SK-N-SH treated with all-trans-retinoic acid at 6 μM for 48 hours (cell line): ENCODE results near the gene MBNL2.

Source experiments
- SNAI2 ChIP-seq: fragments of 250-450 bp; sonication (Bioruptor Pico); IDR thresholded peaks from 2 replicates; pipeline ENCODE4 v1.5.0; 2020; ENCODE audit warnings: mild to moderate bottlenecking, moderate library complexity
- ZFP30 ChIP-seq: fragments of 450-650 bp; formaldehyde crosslinking; IDR thresholded peaks from 2 replicates; pipeline ENCODE4 v1.5.0; 2022; ENCODE audit warnings: mild to moderate bottlenecking, moderate library complexity
- TF ChIP-seq, protein P1 (sequence below): fragments of 250-450 bp; sonication (Bioruptor Pico); IDR thresholded peaks from 2 replicates; pipeline ENCODE4 v1.5.0; 2020; ENCODE audit warnings: mild to moderate bottlenecking, moderate library complexity

GRCh38 chr13:97249796-97250495, 27.8 kb downstream of the MBNL2 start:
- TF ChIP-seq, protein P1, sequence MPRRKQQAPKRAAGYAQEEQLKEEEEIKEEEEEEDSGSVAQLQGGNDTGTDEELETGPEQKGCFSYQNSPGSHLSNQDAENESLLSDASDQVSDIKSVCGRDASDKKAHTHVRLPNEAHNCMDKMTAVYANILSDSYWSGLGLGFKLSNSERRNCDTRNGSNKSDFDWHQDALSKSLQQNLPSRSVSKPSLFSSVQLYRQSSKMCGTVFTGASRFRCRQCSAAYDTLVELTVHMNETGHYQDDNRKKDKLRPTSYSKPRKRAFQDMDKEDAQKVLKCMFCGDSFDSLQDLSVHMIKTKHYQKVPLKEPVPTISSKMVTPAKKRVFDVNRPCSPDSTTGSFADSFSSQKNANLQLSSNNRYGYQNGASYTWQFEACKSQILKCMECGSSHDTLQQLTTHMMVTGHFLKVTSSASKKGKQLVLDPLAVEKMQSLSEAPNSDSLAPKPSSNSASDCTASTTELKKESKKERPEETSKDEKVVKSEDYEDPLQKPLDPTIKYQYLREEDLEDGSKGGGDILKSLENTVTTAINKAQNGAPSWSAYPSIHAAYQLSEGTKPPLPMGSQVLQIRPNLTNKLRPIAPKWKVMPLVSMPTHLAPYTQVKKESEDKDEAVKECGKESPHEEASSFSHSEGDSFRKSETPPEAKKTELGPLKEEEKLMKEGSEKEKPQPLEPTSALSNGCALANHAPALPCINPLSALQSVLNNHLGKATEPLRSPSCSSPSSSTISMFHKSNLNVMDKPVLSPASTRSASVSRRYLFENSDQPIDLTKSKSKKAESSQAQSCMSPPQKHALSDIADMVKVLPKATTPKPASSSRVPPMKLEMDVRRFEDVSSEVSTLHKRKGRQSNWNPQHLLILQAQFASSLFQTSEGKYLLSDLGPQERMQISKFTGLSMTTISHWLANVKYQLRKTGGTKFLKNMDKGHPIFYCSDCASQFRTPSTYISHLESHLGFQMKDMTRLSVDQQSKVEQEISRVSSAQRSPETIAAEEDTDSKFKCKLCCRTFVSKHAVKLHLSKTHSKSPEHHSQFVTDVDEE (CRISPR knock-in tag) = no peak
- no peak for TF ChIP-seq SNAI2
- TF ChIP-seq ZFP30 (CRISPR knock-in tag) = no peak
